Osteoblast (primary cell): Measurements from ENCODE around the gene MPND. TPM values are rescaled to one million over a fixed set of nuclear protein-coding genes. Genes with fewer than 3 reads are reported as not detected.
A peak's percentile ranks its signal among the peaks of the same experiment; 100 is the strongest.

ENCODE experiments used
- DNase-seq: peaks from one replicate; pipeline ENCODE4 v3.0.0; 2011; ENCODE audit warnings: low spot score, mixed read lengths; ENCODE audit not compliant: insufficient read length; ENCODE audit errors: missing footprints
- H2AFZ ChIP-seq: 2 replicates; pipeline ENCODE4 v1.6.0; 2011; ENCODE audit warnings: mild to moderate bottlenecking, low read length
- H3K27ac ChIP-seq: 2 replicates; pipeline ENCODE4 v1.5.1; 2011; ENCODE audit warnings: mild to moderate bottlenecking, low read depth, low read length, moderate library complexity
- H3K27me3 ChIP-seq: 2 replicates; pipeline ENCODE4 v1.6.0; 2012; ENCODE audit warnings: mild to moderate bottlenecking, control low read depth, inconsistent platforms, low read length, moderate library complexity; ENCODE audit not compliant: insufficient read depth
- H3K36me3 ChIP-seq: 2 replicates; pipeline ENCODE4 v1.5.1; 2011; ENCODE audit warnings: mild to moderate bottlenecking, low read length, control low read depth, moderate library complexity; ENCODE audit not compliant: insufficient read depth
- H3K4me1 ChIP-seq: 2 replicates; pipeline ENCODE4 v1.5.1; 2011; ENCODE audit warnings: mild to moderate bottlenecking, low read length, control low read depth, moderate library complexity; ENCODE audit not compliant: insufficient read depth
- H3K4me2 ChIP-seq: 2 replicates; pipeline ENCODE4 v1.6.0; 2011; ENCODE audit warnings: mild to moderate bottlenecking, low read length; ENCODE audit not compliant: insufficient read depth
- H3K4me3 ChIP-seq: fragments of 200-600 bp; sonication (generic); 3 replicates; pipeline ENCODE4 v1.5.1; 2012; ENCODE audit warnings: mild to moderate bottlenecking, low read length, inconsistent platforms; ENCODE audit not compliant: insufficient read depth
- H3K79me2 ChIP-seq: 2 replicates; pipeline ENCODE4 v1.6.0; 2012; ENCODE audit warnings: mild to moderate bottlenecking, low read length, control low read depth, inconsistent platforms; ENCODE audit not compliant: insufficient read depth
- H3K9me3 ChIP-seq: 2 replicates; pipeline ENCODE4 v1.5.1; 2011; ENCODE audit warnings: low read depth, low read length, control low read depth
- H4K20me1 ChIP-seq: 2 replicates; pipeline ENCODE4 v1.6.0; 2012; ENCODE audit warnings: mild to moderate bottlenecking, low read length, control low read depth; ENCODE audit not compliant: insufficient read depth
- CTCF ChIP-seq: IDR thresholded peaks from 2 replicates; pipeline ENCODE4 v1.5.1; 2011; ENCODE audit warnings: mild to moderate bottlenecking, low read depth, low read length, moderate library complexity; ENCODE audit errors: extremely low read depth
- total RNA-seq: library from RNA; depleted of rRNA; stranded (reverse); fragments of >200 nt; gene quantifications from 2 replicates; pipeline ENCODE4 v1.2.3, GENCODE V29; 2012

Gene MPND
- total RNA-seq, 1 donor = 6.9 TPM

GRCh38 chr19:4365341-4365740, 22.0 kb downstream of the MPND start:
- peaks cover 53% of the 10 kb centered on the region for H3K79me2 ChIP-seq
- peaks cover 57% of the 10 kb centered on the region for H4K20me1 ChIP-seq
- peaks cover 49% of the 10 kb centered on the region for H3K36me3 ChIP-seq
- H3K4me3 ChIP-seq = no peak overlapping the region
- peaks cover 21% of the 10 kb centered on the region for H3K4me1 ChIP-seq
- TF ChIP-seq CTCF = no peak
- H3K27ac ChIP-seq = no peak overlapping the region
- no peak overlapping the region for H2AFZ ChIP-seq
- H3K27me3 ChIP-seq = no peaks in the 10 kb centered on the region
- no peak overlapping the region for H3K4me2 ChIP-seq
- H3K9me3 ChIP-seq = no peaks in the 10 kb centered on the region
- peak; percentile 86 for DNase-seq

DNA sequence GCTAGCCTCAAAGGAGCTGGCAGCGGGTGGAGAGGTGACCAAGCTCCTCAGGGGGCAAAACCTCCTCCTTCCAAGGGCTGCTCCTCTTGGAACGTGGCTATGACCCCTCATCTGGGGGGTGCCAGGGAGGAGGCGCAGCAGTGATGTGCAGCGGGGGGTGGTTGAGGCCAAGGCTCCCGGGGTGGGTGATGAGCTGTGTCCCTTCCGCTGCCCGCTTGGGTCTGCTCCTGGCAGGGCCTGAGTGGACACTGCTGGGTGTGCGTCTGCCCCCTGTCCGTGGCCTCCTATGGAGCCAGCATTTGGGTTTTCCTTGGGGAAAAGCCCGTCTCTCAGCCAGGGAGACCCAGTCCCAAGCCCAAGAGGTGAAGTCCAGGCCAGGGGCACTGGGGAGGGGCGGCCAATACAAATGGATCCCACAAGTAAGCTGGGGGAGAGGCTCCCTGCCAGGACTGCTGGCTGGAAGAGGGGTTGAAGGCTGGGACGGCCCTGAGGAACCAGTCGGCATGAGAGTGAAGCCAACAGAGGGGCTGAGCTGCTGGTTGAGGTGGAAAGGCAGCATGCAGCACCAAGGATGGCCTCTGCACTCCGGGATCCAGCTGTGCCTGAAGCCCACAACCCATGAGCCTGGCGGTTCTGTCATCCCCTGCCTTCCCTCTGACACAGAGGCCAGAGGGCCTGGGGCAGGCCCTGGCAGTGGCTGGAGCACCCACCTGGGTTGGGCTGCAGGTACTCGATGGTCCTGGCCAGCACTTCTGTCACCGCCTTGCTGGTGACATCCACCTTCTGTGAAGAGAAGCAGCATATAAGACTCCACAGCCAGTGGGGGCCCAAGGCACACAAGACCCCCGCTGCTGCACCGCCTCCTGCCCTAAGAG, 22.7 kb downstream of the MPND start:
- peaks cover 60% of the 10 kb centered on the region for H3K79me2 ChIP-seq
- H3K27ac ChIP-seq = no peak overlapping the region
- H3K4me2 ChIP-seq = no peak overlapping the region
- peaks cover 23% of the 10 kb centered on the region for H3K4me1 ChIP-seq
- peak; percentile 79 for DNase-seq
- H4K20me1 ChIP-seq = peaks cover 58% of the 10 kb centered on the region
- peaks cover 42% of the 10 kb centered on the region for H3K36me3 ChIP-seq
- TF ChIP-seq CTCF = no peak
- H2AFZ ChIP-seq = no peak overlapping the region
- no peak overlapping the region for H3K4me3 ChIP-seq
- H3K27me3 ChIP-seq = no peaks in the 10 kb centered on the region
- no peaks in the 10 kb centered on the region for H3K9me3 ChIP-seq

DNA sequence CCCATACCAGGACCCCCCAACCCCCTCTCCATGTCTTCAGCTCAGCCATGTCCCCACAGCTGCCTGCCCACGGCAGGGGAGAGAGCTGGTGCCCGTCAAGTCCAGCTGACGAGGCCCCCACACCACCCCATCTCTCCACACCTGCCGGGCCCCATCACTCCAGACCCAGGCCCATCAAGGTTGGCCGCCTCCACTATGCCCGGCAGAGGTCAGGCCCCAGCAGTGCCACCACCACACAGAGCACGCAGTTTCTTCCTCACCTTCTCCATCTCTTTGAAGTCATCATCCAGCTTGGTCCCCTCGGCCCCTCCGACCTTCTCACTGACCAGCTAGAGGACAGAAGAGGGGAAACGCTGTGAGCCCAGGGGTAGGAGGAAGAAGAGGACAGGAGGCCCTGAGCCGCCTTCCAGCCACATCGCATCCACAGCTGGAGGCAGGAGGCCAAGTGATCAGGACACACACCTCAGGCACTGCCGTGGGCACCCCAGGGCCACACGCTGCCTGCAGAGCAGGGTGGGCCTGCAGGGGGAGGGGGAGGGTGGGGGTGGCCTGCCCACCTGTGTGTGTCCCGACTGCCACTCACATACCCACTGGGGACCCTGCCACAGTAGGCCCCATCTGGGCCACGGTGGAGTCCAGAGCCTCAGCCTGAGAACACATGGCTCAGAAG, 23.4 kb downstream of the MPND start:
- Histone ChIP-seq H4K20me1 (peaks cover 63% of the 10 kb centered on the region), H3K4me3 (no peak overlapping the region), H3K27ac (no peak overlapping the region), H3K27me3 (no peaks in the 10 kb centered on the region), H2AFZ (no peak overlapping the region), H3K79me2 (peaks cover 68% of the 10 kb centered on the region), H3K4me1 (peaks cover 28% of the 10 kb centered on the region), H3K4me2 (no peak overlapping the region), H3K9me3 (no peaks in the 10 kb centered on the region), H3K36me3 (peaks cover 41% of the 10 kb centered on the region)
- peak; percentile 47 for DNase-seq
- no peak for TF ChIP-seq CTCF

GRCh38 chr19:4367336-4367723, 24.0 kb downstream of the MPND start:
- peaks cover 36% of the 10 kb centered on the region for H3K36me3 ChIP-seq
- no peak overlapping the region for H3K4me2 ChIP-seq
- peaks cover 64% of the 10 kb centered on the region for H4K20me1 ChIP-seq
- H3K9me3 ChIP-seq = no peaks in the 10 kb centered on the region
- no peak overlapping the region for H3K4me3 ChIP-seq
- peak; percentile 80 for DNase-seq
- no peak for TF ChIP-seq CTCF
- H3K79me2 ChIP-seq = peaks cover 73% of the 10 kb centered on the region
- H3K27ac ChIP-seq = no peak overlapping the region
- peaks cover 29% of the 10 kb centered on the region for H3K4me1 ChIP-seq
- H3K27me3 ChIP-seq = no peaks in the 10 kb centered on the region
- H2AFZ ChIP-seq = no peak overlapping the region
